NCI-H187 treated with DMSO at 0.1 percent for 48 hours (cell line): ENCODE measurements around the gene PCDHA1.

ENCODE experiments used
- DNase-seq: peaks from one replicate; lab custom pipeline; 2025; lab: John Stamatoyannopoulos, UW

PCDHA1 gene

GRCh38 chr5:141042555-141042954 is 256.6 kb downstream of the PCDHA1 start:
- no peak for DNase-seq

- DNase-seq, result no peak
Measured at GRCh38 chr5:141050622-141051520, 264.9 kb downstream of the PCDHA1 start, which contains the start of gene PCDHB1. TSS of gene PCDHB1 (plus strand) at chr5:141051374. CDS start at chr5:141051471, 97 bp downstream.

GRCh38 chr5:141051521-141051866 is 265.6 kb downstream of the PCDHA1 start:
- no peak for DNase-seq
